Pancreas (tissue), 10 donors: ENCODE measurements around the gene CEP131. TPM values are rescaled to one million over a fixed set of nuclear protein-coding genes. Genes with fewer than 3 reads are reported as not detected.

Source experiments
- ATAC-seq, 4 donors: fragments of 200-7000 bp; cut with Tn5 transposase; one replicate each; pipeline versions ENCODE4 v1.8.0 to v1.9.1; 2020; ENCODE audit warnings: mild to moderate bottlenecking in 4 of 4, moderate library complexity in 4 of 4
- DNase-seq, 6 donors: peaks; one replicate each; pipeline ENCODE4 v3.0.0-alpha.2; 2020
- FAIRE-seq: peaks from 2 replicates; lab custom pipeline; 2012; peaks lifted over from hg19 to GRCh38; lab: Jason Lieb, UNC
- H3K27ac ChIP-seq, 4 donors: fragments of 200-600 bp; sonication (generic); 1 replicate in 3 of 4; 2 replicates in 1 of 4; pipeline versions ENCODE4 v1.5.0 to v1.8.0; 2020
- H3K27me3 ChIP-seq, 4 donors: fragments of 200-600 bp; one replicate each; pipeline ENCODE4 v1.8.0; 2021
- H3K36me3 ChIP-seq, 3 donors: fragments of 200-600 bp; sonication (generic) in 1 of 3; one replicate each; pipeline versions ENCODE4 v1.5.0 to v1.8.0; 2020 to 2021
- H3K4me1 ChIP-seq, 3 donors: fragments of 200-600 bp; one replicate each; pipeline ENCODE4 v1.8.0; 2021
- H3K4me3 ChIP-seq, 4 donors: fragments of 200-600 bp; sonication (generic) in 2 of 4; one replicate each; pipeline versions ENCODE4 v1.5.0 to v1.8.0; 2020 to 2021
- H3K9me3 ChIP-seq, 4 donors: fragments of 200-600 bp; one replicate each; pipeline ENCODE4 v1.8.0; 2021
- CTCF ChIP-seq, 4 donors: fragments of 200-600 bp; sonication (generic) in 3 of 4; IDR thresholded peaks; one replicate each; pipeline versions ENCODE4 v1.5.0 to v1.8.0; 2021; ENCODE audit warnings: antibody characterized with exemption in 4 of 4
- WGBS, 2 donors: extraction: QIAGEN DNeasy Blood & Tissue Kit; methylation state at CpG; one replicate each; pipeline ENCODE4 v1.1.7; 2013; 5-methylcytosine and 5-hydroxymethylcytosine counted together
- intact Hi-C, 3 donors: fragments of 100-400 bp; cut with DNase I; formaldehyde crosslinking; loops; one replicate each; pipeline versions ENCODE4 v1.11.1 to v1.14.2; 2022
- polyA plus RNA-seq, 2 donors: library from polyadenylated mRNA; stranded (reverse); fragments of 200-250 nt; gene quantifications; one replicate each; pipeline ENCODE4 v1.2.3, GENCODE V29; 2013
- total RNA-seq, 6 donors: library from RNA; stranded (reverse); fragmentation: NEBNext Ultra II Directional in 4 of 6; extraction: Animal tissue kit (Norgen Biotek cat#: 25700) in 4 of 6; gene quantifications; one replicate each; pipeline versions ENCODE4 v1.2.1 to v1.2.4, GENCODE V29; 2021 to 2023
- donor health status: healthy with polysubstance abuse.
- donor health status: DM: no; HTN: no; CAD: no; lungs with moderate emphysema.
- donor health status: DM: no; HTN: no; CAD: no.
- donor health status: control.
- donor health status: control.
- donor health status: Bipolar disorder and iron deficiency.
- donor health status: DM: yes; HTN: yes; CAD: no.
- donor health status: DM: no; HTN: no; CAD: no.
- donor health status: DM: no; HTN: no; CAD: no.
- donor health status: DM: yes; HTN: yes; CAD: no.

CEP131 gene
- total and polyA plus RNA-seq, 8 donors = 3.4 to 22.8 (median 4.6) TPM

- H3K27me3 ChIP-seq = no peaks in the 10 kb centered on the region
- 81 to 86% methylated on average over 14 of the region's 14 CpGs for WGBS, 2 donors
- H3K9me3 ChIP-seq = no peaks in the 10 kb centered on the region
- peak in 2 of 6 donors; percentile 11 to 19 for DNase-seq
- ATAC-seq = no peak
- no peak overlapping the region for H3K27ac ChIP-seq
- FAIRE-seq = no peak
- no peak for TF ChIP-seq CTCF (IDR thresholded peaks at IDR 0.05)
- H3K4me3 ChIP-seq = no peak overlapping the region
- intact Hi-C loops = no loop called here
- H3K4me1 ChIP-seq = no peaks in the 10 kb centered on the region
- H3K36me3 ChIP-seq = no peaks in the 10 kb centered on the region
Measured at GRCh38 chr17:81210868-81211267, 11.9 kb downstream of the CEP131 start.

GRCh38 chr17:81210466-81210865, 12.3 kb downstream of the CEP131 start:
- Histone ChIP-seq H3K36me3 (no peaks in the 10 kb centered on the region), H3K4me1 (no peaks in the 10 kb centered on the region), H3K9me3 (no peaks in the 10 kb centered on the region), H3K27me3 (no peaks in the 10 kb centered on the region), H3K4me3 (no peak overlapping the region), H3K27ac (no peak overlapping the region)
- TF ChIP-seq CTCF (IDR thresholded peaks at IDR 0.05) = no peak
- ATAC-seq (no peak), FAIRE-seq (no peak), DNase-seq (peak in 2 of 6 donors; percentile 8 to 20)
- 80 to 82% methylated on average over 10 of the region's 10 CpGs for WGBS, 2 donors
- intact Hi-C loops = no loop called here

- intact Hi-C loops = no loop called here
- no peak for FAIRE-seq
- WGBS, 2 donors = 92 to 98% methylated on average over 13 to 16 of the region's 16 CpGs
Measured at GRCh38 chr17:81209141-81209540, 13.6 kb downstream of the CEP131 start.

GRCh38 chr17:81208651-81209050, 14.1 kb downstream of the CEP131 start:
- TF ChIP-seq CTCF (IDR thresholded peaks at IDR 0.05) = no peak
- intact Hi-C loops = no loop called here
- Histone ChIP-seq H3K9me3 (no peaks in the 10 kb centered on the region), H3K4me1 (no peaks in the 10 kb centered on the region), H3K4me3 (no peak overlapping the region), H3K27me3 (no peaks in the 10 kb centered on the region), H3K27ac (no peak overlapping the region), H3K36me3 (no peaks in the 10 kb centered on the region)
- WGBS, 2 donors = 95 to 97% methylated on average over 10 of the region's 10 CpGs
- DNase-seq = peak in 1 of 6 donors; percentile 75
- FAIRE-seq = no peak
- no peak for ATAC-seq

More at GRCh38 chr17:81209141-81209540, 13.6 kb downstream of the CEP131 start:
- Histone ChIP-seq H3K4me3 (no peak overlapping the region), H3K9me3 (no peaks in the 10 kb centered on the region), H3K4me1 (no peaks in the 10 kb centered on the region), H3K36me3 (no peaks in the 10 kb centered on the region), H3K27me3 (no peaks in the 10 kb centered on the region), H3K27ac (no peak overlapping the region)
- no peak for ATAC-seq
- DNase-seq = peak in 1 of 6 donors; percentile 56
- no peak for TF ChIP-seq CTCF (IDR thresholded peaks at IDR 0.05)

GRCh38 chr17:81207610-81208581, 14.9 kb downstream of the CEP131 start:
- WGBS, 2 donors = 90 to 91% methylated on average over 21 of the region's 21 CpGs
- ATAC-seq (no peak), FAIRE-seq (no peak), DNase-seq (peak in 1 of 6 donors; percentile 67)
- H3K27me3 ChIP-seq = no peaks in the 10 kb centered on the region
- H3K36me3 ChIP-seq = no peaks in the 10 kb centered on the region
- no peak for TF ChIP-seq CTCF (IDR thresholded peaks at IDR 0.05)
- intact Hi-C loops = no loop called here
- H3K4me1 ChIP-seq = no peaks in the 10 kb centered on the region
- H3K9me3 ChIP-seq = no peaks in the 10 kb centered on the region
- H3K27ac ChIP-seq = no peak overlapping the region
- no peak overlapping the region for H3K4me3 ChIP-seq
